SK-N-SH (cell line): ENCODE measurements around the gene CCR5. TPM values are rescaled to one million over a fixed set of nuclear protein-coding genes. Genes with fewer than 3 reads are reported as not detected.

Experiments
- CTCF ChIA-PET: fragments of 300-600, 350-600 bp; formaldehyde crosslinking; extraction: SDS; loops from one replicate; lab custom pipeline; 2021; lab: Yijun Ruan, JAX
- POLR2A ChIA-PET: fragments of 350-600 bp; sonication (Branson Sonifier 250); formaldehyde crosslinking; extraction: SDS; loops from one replicate; lab custom pipeline; 2020; ENCODE audit warnings: antibody characterized with exemption, inconsistent platforms; lab: Yijun Ruan, JAX
- DNase-seq: peaks from one replicate; pipeline ENCODE4 v3.0.0; 2012
- H2AFZ ChIP-seq: fragments of 200-600 bp; sonication (generic); 2 replicates; pipeline ENCODE4 v1.8.1; 2016; ENCODE audit warnings: antibody characterized with exemption, mild to moderate bottlenecking, low read depth
- H3F3A ChIP-seq: fragments of 200-600 bp; sonication (generic); replicated peaks from 2 replicates; pipeline ENCODE3; 2016; ENCODE audit warnings: antibody characterized with exemption, mild to moderate bottlenecking; ENCODE audit not compliant: insufficient read depth
- H3K27ac ChIP-seq, 2 experiments: fragments of 200-500 bp in 1 of 2; fragments of 200-600 bp in 1 of 2; sonication (Bioruptor generic) in 1 of 2; sonication (generic), shearing (Covaris generic) in 1 of 2; 2 replicates each; pipeline versions ENCODE4 v1.5.1 to v1.6.1; 2014 to 2016; ENCODE audit warnings: low read depth in 2 of 2, inconsistent platforms in 1 of 2, low read length in 1 of 2, mild to moderate bottlenecking in 1 of 2, mixed read lengths in 1 of 2
- H3K27me3 ChIP-seq: fragments of 200-600 bp; sonication (generic), shearing (Covaris generic); 2 replicates; pipeline ENCODE4 v1.6.1; 2016; ENCODE audit warnings: mixed run types; ENCODE audit not compliant: insufficient read depth
- H3K36me3 ChIP-seq, 2 experiments: fragments of 200-500 bp in 1 of 2; fragments of 200-600 bp in 1 of 2; sonication (Bioruptor generic) in 1 of 2; sonication (generic) in 1 of 2; replicated peaks in 1 of 2; 2 replicates each; pipeline versions ENCODE3 to v1.5.1; 2014 to 2016; ENCODE audit warnings: low read length in 1 of 2, mild to moderate bottlenecking in 1 of 2; ENCODE audit not compliant: insufficient read depth in 2 of 2, control insufficient read depth in 1 of 2
- H3K4me1 ChIP-seq, 2 experiments: fragments of 200-500 bp in 1 of 2; fragments of 200-600 bp in 1 of 2; sonication (Bioruptor generic) in 1 of 2; sonication (generic), shearing (Covaris generic) in 1 of 2; 2 replicates each; pipeline versions ENCODE4 v1.5.1 to v1.6.1; 2014 to 2016; ENCODE audit warnings: low read depth in 1 of 2, low read length in 1 of 2, mixed run types in 1 of 2; ENCODE audit not compliant: insufficient read depth in 2 of 2, control insufficient read depth in 1 of 2
- H3K4me2 ChIP-seq: fragments of 200-600 bp; sonication (generic), shearing (Covaris generic); 2 replicates; pipeline ENCODE4 v1.6.1; 2017; ENCODE audit warnings: mixed run types
- H3K4me3 ChIP-seq, 2 experiments: fragments of 200-500 bp in 1 of 2; fragments of 200-600 bp in 1 of 2; sonication (Bioruptor generic) in 1 of 2; sonication (generic), shearing (Covaris generic) in 1 of 2; 2 replicates each; pipeline versions ENCODE4 v1.5.1 to v1.8.1; 2014 to 2016; ENCODE audit warnings: low read depth in 2 of 2, inconsistent platforms in 1 of 2, low read length in 1 of 2, mild to moderate bottlenecking in 1 of 2, mixed read lengths in 1 of 2, moderate library complexity in 1 of 2
- H3K79me2 ChIP-seq: fragments of 200-600 bp; sonication (generic); 2 replicates; pipeline ENCODE4 v1.8.1; 2017; ENCODE audit warnings: mild to moderate bottlenecking; ENCODE audit not compliant: insufficient read depth
- H3K9ac ChIP-seq: fragments of 200-600 bp; sonication (generic); 2 replicates; pipeline ENCODE4 v1.6.1; 2017; ENCODE audit warnings: mixed run types
- H3K9me2 ChIP-seq: fragments of 200-600 bp; sonication (generic); 2 replicates; pipeline ENCODE4 v1.6.1; 2017; ENCODE audit warnings: mixed run types
- H3K9me3 ChIP-seq: fragments of 200-600 bp; sonication (generic); 2 replicates; pipeline ENCODE4 v1.6.1; 2017; ENCODE audit warnings: mixed run types, mild to moderate bottlenecking, moderate library complexity
- H4K20me1 ChIP-seq: fragments of 200-600 bp; sonication (generic); 2 replicates; pipeline ENCODE4 v1.6.1; 2017; ENCODE audit warnings: mild to moderate bottlenecking, mixed run types; ENCODE audit not compliant: insufficient read depth
- CHD2 ChIP-seq: fragments of 150-350 bp; IDR thresholded peaks from 2 replicates; pipeline ENCODE4 v1.6.1; 2018; ENCODE audit warnings: low read length; ENCODE audit not compliant: partially characterized antibody
- ELF1 ChIP-seq: IDR thresholded peaks from 2 replicates; pipeline ENCODE4 v1.4.0; 2012
- EP300 ChIP-seq, 2 experiments: IDR thresholded peaks; 2 replicates each; pipeline versions ENCODE4 v1.4.0 to v1.6.1; 2012; ENCODE audit warnings: borderline replicate concordance in 1 of 2, low read depth in 1 of 2, low read length in 1 of 2
- EZH2phosphoT487 ChIP-seq: fragments of 200-600 bp; sonication (generic); IDR thresholded peaks from 2 replicates; pipeline ENCODE4 v1.6.1; 2017; ENCODE audit warnings: low read depth, mixed run types, mild to moderate bottlenecking, antibody characterized with exemption, moderate library complexity, borderline replicate concordance
- FOSL2 ChIP-seq: IDR thresholded peaks from 2 replicates; pipeline ENCODE4 v1.4.0; 2012; ENCODE audit warnings: low read depth, mild to moderate bottlenecking, moderate library complexity, borderline replicate concordance
- GATA2 ChIP-seq: sonication (generic); formaldehyde crosslinking; IDR thresholded peaks from 2 replicates; pipeline ENCODE4 v1.5.0; 2020; ENCODE audit warnings: mild to moderate bottlenecking, missing genetic modification reagents
- JUND ChIP-seq: IDR thresholded peaks from 2 replicates; pipeline ENCODE4 v1.4.0; 2012
- MEF2A ChIP-seq: IDR thresholded peaks from 2 replicates; pipeline ENCODE4 v1.4.0; 2012; ENCODE audit warnings: low read depth, borderline replicate concordance
- NRF1 ChIP-seq: IDR thresholded peaks from 2 replicates; pipeline ENCODE4 v1.6.1; 2012; ENCODE audit warnings: low read depth, mild to moderate bottlenecking, low read length
- POLR2AphosphoS5 ChIP-seq: IDR thresholded peaks from 2 replicates; pipeline ENCODE4 v1.6.1; 2012; ENCODE audit warnings: low read depth, low read length
- RAD21 ChIP-seq: IDR thresholded peaks from 2 replicates; pipeline ENCODE4 v1.6.1; 2012; ENCODE audit warnings: mild to moderate bottlenecking, low read length
- RFX5 ChIP-seq: IDR thresholded peaks from 2 replicates; pipeline ENCODE4 v1.6.1; 2012; ENCODE audit warnings: mild to moderate bottlenecking, improper control_type of control experiment, low read length
- SMC3 ChIP-seq: IDR thresholded peaks from 2 replicates; pipeline ENCODE4 v1.6.1; 2012; ENCODE audit warnings: low read depth, low read length, improper control_type of control experiment
- TCF12 ChIP-seq: IDR thresholded peaks from 2 replicates; pipeline ENCODE4 v1.4.0; 2012
- TEAD4 ChIP-seq: IDR thresholded peaks from 2 replicates; pipeline ENCODE4 v1.4.0; 2012; ENCODE audit warnings: mild to moderate bottlenecking, borderline replicate concordance; ENCODE audit not compliant: insufficient read depth
- USF2 ChIP-seq: fragments of 150-350 bp; IDR thresholded peaks from 2 replicates; pipeline ENCODE4 v1.6.1; 2017; ENCODE audit warnings: antibody characterized with exemption, low read length, low read depth, borderline replicate concordance
- YY1 ChIP-seq: IDR thresholded peaks from 2 replicates; pipeline ENCODE4 v1.4.0; 2012; ENCODE audit warnings: low read depth, mild to moderate bottlenecking
- WGBS: methylation state at CpG from one replicate; pipeline ENCODE4 v1.1.6; 2017; ENCODE audit warnings: low lambda C conversion rate; 5-methylcytosine and 5-hydroxymethylcytosine counted together
- polyA plus RNA-seq, 3 experiments: library from polyadenylated mRNA; depleted of rRNA; stranded (reverse); fragments of >200 nt; gene quantifications; 2 replicates each; pipeline ENCODE4 v1.2.3, GENCODE V29; 2012

The CCR5 gene
- polyA plus RNA-seq, 1 of the 3 experiments (the other 2 are of a cell fraction): not detected

- Histone ChIP-seq H3K4me2 (no peak overlapping the region), H3K4me3 (no peak overlapping the region), H3F3A (no peaks in the 10 kb centered on the region), H3K79me2 (no peaks in the 10 kb centered on the region), H3K9ac (no peak overlapping the region), H3K9me2 (no peaks in the 10 kb centered on the region), H2AFZ (no peak overlapping the region), H3K27me3 (no peaks in the 10 kb centered on the region; the same call in 1 of the 2 replicates), H3K36me3 (no peaks in the 10 kb centered on the region), H3K4me1 (no peaks in the 10 kb centered on the region), H4K20me1 (no peaks in the 10 kb centered on the region), H3K27ac (no peak overlapping the region), H3K9me3 (no peaks in the 10 kb centered on the region)
- POLR2A ChIA-PET: no interaction called here
- DNase-seq: no peak
- TF ChIP-seq JUND (no peak), EZH2phosphoT487 (no peak), POLR2AphosphoS5 (no peak), TEAD4 (no peak), CHD2 (no peak), USF2 (no peak), FOSL2 (no peak), RFX5 (no peak), EP300 (IDR thresholded peaks at IDR 0.05; ENCODE audit: borderline replicate concordance in 1 of 2, low read depth in 1 of 2, low read length in 1 of 2) (no peak), ELF1 (no peak), TCF12 (no peak), YY1 (no peak), SMC3 (no peak)
- CTCF ChIA-PET: no interaction called here
- 0% methylated on average over 1 of the region's 1 CpG for WGBS
Observed at GRCh38 chr3:46321461-46322104, 49.2 kb upstream of the CCR5 start.

GRCh38 chr3:46324036-46324435 is 46.7 kb upstream of the CCR5 start:
- Histone ChIP-seq H3K9me2 (no peaks in the 10 kb centered on the region), H3K4me1 (no peaks in the 10 kb centered on the region), H3K27ac (no peak overlapping the region), H4K20me1 (no peaks in the 10 kb centered on the region), H3K4me2 (no peak overlapping the region), H3K4me3 (no peak overlapping the region), H3K9ac (no peak overlapping the region), H3K36me3 (no peaks in the 10 kb centered on the region), H3K79me2 (no peaks in the 10 kb centered on the region), H3K9me3 (no peaks in the 10 kb centered on the region), H2AFZ (no peak overlapping the region), H3K27me3 (no peaks in the 10 kb centered on the region; the same call in 1 of the 2 replicates), H3F3A (no peaks in the 10 kb centered on the region)
- CTCF ChIA-PET: no interaction called here
- WGBS: 0% methylated on average over 2 of the region's 2 CpGs
- POLR2A ChIA-PET: no interaction called here
- no peak for TF ChIP-seq EZH2phosphoT487
- TF ChIP-seq NRF1: no peak
- TF ChIP-seq RAD21: no peak
- TF ChIP-seq GATA2 (CRISPR knock-in tag): no peak
- no peak for TF ChIP-seq MEF2A
- DNase-seq: no peak
